ENCODE data around the gene DNAJC12.
"Not testable (repeated sequence)": the region's sequence is repeated elsewhere in the genome, so short reads cannot be mapped to it uniquely, and the experiment has no call there.

DNAJC12 gene

DNA sequence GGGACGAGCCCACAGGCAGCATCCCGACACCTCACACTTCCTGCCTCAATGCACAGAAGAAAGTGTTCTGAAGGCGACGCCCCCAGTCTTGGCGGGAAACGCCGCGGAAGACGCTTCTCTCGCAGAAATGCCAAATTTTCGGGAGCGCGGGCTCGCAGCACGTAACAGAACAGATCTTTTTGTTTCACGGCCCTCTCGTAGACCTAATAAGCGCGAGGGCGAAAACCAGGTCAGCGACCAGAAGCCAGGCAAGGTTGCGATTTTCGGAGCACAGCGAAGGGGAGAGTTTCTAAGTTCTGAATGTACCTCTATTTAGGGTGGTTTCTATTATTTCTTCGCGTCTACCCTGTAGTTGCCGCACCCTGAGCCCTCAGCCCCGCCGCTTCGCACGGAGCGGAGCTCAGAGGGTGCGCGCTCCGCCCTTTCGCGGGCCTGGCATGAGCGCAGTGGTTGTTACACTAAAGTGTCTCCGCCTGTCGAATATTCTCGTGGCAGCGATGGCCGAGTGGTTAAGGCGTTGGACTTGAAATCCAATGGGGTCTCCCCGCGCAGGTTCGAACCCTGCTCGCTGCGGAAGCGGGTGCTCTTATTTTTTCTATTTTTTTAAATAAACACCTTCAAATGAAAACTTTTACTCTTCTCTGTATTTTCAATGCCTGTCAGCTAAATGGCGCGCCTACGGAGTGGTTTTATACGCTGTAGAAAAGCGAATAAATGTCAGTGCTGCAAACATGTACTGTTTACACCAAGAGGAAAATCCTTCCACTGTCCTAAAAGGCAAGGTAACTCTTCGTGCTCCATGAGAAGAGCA, 73.8 kb downstream of the DNAJC12 start:
- Histone ChIP-seq H4K91ac (ENCODE audit: low read depth, low read length, poor library complexity) (no peak overlapping the region), H3K4me3 (ENCODE audit: low read length in 2 of 2) (peak overlapping the region; percentile 74 to 89), H3K27me3 (ENCODE audit: control insufficient read depth in 3 of 3, insufficient read depth in 3 of 3, low read depth in 1 of 3, low read length in 3 of 3) (no peaks in the 10 kb centered on the region), H3K9ac (ENCODE audit: low read depth, low read length, poor library complexity) (no peak overlapping the region), H3K18ac (ENCODE audit: low read length) (peak overlapping the region; percentile 89), H2AFZ (ENCODE audit: low read length) (peak overlapping the region; percentile 99), H3K4ac (ENCODE audit: low read length) (no peak overlapping the region), H2BK120ac (ENCODE audit: low read depth, low read length) (no peak overlapping the region), H4K8ac (ENCODE audit: low read depth, low read length) (no peak overlapping the region), H3K14ac (ENCODE audit: low read length) (no peak overlapping the region), H2AK5ac (ENCODE audit: low read depth, low read length) (no peak overlapping the region), H2BK5ac (ENCODE audit: low read length) (peak overlapping the region; percentile 62), H3K4me1 (ENCODE audit: control insufficient read depth in 2 of 2, insufficient read depth in 1 of 2, low read depth in 1 of 2, low read length in 2 of 2) (peaks cover 0 to 1% of the 10 kb centered on the region in 2 donors), H2BK12ac (ENCODE audit: low read length) (no peak overlapping the region), H3K9me3 (replicated peaks in 1 of 2; ENCODE audit: control insufficient read depth in 2 of 2, insufficient read depth in 1 of 2, low read depth in 1 of 2, low read length in 2 of 2) (peaks cover 0 to 4% of the 10 kb centered on the region in 2 donors), H3K4me2 (ENCODE audit: insufficient read depth, low read length, poor library complexity, severe bottlenecking) (peak overlapping the region; percentile 83), H2BK15ac (ENCODE audit: low read length) (no peak overlapping the region), H3K79me1 (ENCODE audit: low read depth, low read length) (no peaks in the 10 kb centered on the region), H3K36me3 (replicated peaks in 1 of 2; ENCODE audit: control insufficient read depth in 2 of 2, insufficient read depth in 2 of 2, low read length in 2 of 2) (no peaks in the 10 kb centered on the region), H3K27ac (replicated peaks; ENCODE audit: low read length) (peak overlapping the region; percentile 79), H3K23ac (ENCODE audit: low read depth, low read length, poor library complexity) (no peak overlapping the region)
- WGBS, 2 donors (ENCODE audit: extremely low coverage in 2 of 2, insufficient read length in 2 of 2, insufficient replicate concordance in 1 of 2): no CpG with 5 or more reads among the region's 56 CpGs
- peak; percentile 96 for DNase-seq (ENCODE audit: low spot score)

GRCh38 chr10:67763499-67764011, 74.4 kb downstream of the DNAJC12 start:
- no peak overlapping the region for H2BK15ac ChIP-seq (ENCODE audit: low read length)

DNA sequence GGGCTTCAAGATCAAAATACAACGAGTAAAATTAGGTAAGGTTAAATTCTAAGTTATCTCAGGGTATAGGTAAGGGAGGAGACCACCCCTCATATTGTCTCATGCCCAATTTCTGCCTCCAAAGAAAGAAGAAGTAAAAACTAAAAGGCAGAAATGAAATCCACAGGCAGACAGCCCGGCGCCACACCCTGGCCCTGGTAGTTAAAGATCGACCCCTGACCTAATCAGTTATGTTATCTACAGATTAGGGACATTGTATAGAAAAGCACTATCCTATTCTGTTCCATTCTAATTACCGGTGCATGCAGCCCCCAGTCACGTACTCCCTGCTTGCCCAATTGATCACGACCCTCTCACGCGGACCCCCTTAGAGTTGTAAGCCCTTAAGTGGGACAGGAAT, 75.4 kb downstream of the DNAJC12 start:
- not testable (repeated sequence) for H3K4me3 ChIP-seq (ENCODE audit: low read length in 2 of 2); H3K9me3 ChIP-seq (replicated peaks in 1 of 2; ENCODE audit: control insufficient read depth in 2 of 2, insufficient read depth in 1 of 2, low read depth in 1 of 2, low read length in 2 of 2); H3K18ac ChIP-seq (ENCODE audit: low read length); H2BK5ac ChIP-seq (ENCODE audit: low read length); H3K9ac ChIP-seq (ENCODE audit: low read depth, low read length, poor library complexity); H2AK5ac ChIP-seq (ENCODE audit: low read depth, low read length); H3K14ac ChIP-seq (ENCODE audit: low read length); DNase-seq (ENCODE audit: low spot score); H2BK15ac ChIP-seq (ENCODE audit: low read length); H3K4ac ChIP-seq (ENCODE audit: low read length); H4K8ac ChIP-seq (ENCODE audit: low read depth, low read length); H4K91ac ChIP-seq (ENCODE audit: low read depth, low read length, poor library complexity); H2BK12ac ChIP-seq (ENCODE audit: low read length); H3K27ac ChIP-seq (replicated peaks; ENCODE audit: low read length); H3K23ac ChIP-seq (ENCODE audit: low read depth, low read length, poor library complexity); H2AFZ ChIP-seq (ENCODE audit: low read length); H3K36me3 ChIP-seq (replicated peaks in 1 of 2; ENCODE audit: control insufficient read depth in 2 of 2, insufficient read depth in 2 of 2, low read length in 2 of 2); H3K79me1 ChIP-seq (ENCODE audit: low read depth, low read length); H3K4me1 ChIP-seq (ENCODE audit: control insufficient read depth in 2 of 2, insufficient read depth in 1 of 2, low read depth in 1 of 2, low read length in 2 of 2); H3K4me2 ChIP-seq (ENCODE audit: insufficient read depth, low read length, poor library complexity, severe bottlenecking); H3K27me3 ChIP-seq (ENCODE audit: control insufficient read depth in 3 of 3, insufficient read depth in 3 of 3, low read depth in 1 of 3, low read length in 3 of 3); H2BK120ac ChIP-seq (ENCODE audit: low read depth, low read length)
- no CpG with 5 or more reads among the region's 9 CpGs for WGBS, 2 donors (ENCODE audit: extremely low coverage in 2 of 2, insufficient read length in 2 of 2, insufficient replicate concordance in 1 of 2)

More at GRCh38 chr10:67763499-67764011, 74.4 kb downstream of the DNAJC12 start:
- Histone ChIP-seq H3K4me1 (ENCODE audit: control insufficient read depth in 2 of 2, insufficient read depth in 1 of 2, low read depth in 1 of 2, low read length in 2 of 2) (peaks cover 0 to 1% of the 10 kb centered on the region in 2 donors), H2BK5ac (ENCODE audit: low read length) (peak overlapping the region; percentile 62), H3K4ac (ENCODE audit: low read length) (no peak overlapping the region), H3K9me3 (replicated peaks in 1 of 2; ENCODE audit: control insufficient read depth in 2 of 2, insufficient read depth in 1 of 2, low read depth in 1 of 2, low read length in 2 of 2) (peaks cover 0 to 4% of the 10 kb centered on the region in 2 donors), H3K9ac (ENCODE audit: low read depth, low read length, poor library complexity) (peak overlapping the region; percentile 65), H4K91ac (ENCODE audit: low read depth, low read length, poor library complexity) (no peak overlapping the region), H3K14ac (ENCODE audit: low read length) (no peak overlapping the region), H3K27me3 (ENCODE audit: control insufficient read depth in 3 of 3, insufficient read depth in 3 of 3, low read depth in 1 of 3, low read length in 3 of 3) (no peaks in the 10 kb centered on the region), H2BK12ac (ENCODE audit: low read length) (no peak overlapping the region), H3K23ac (ENCODE audit: low read depth, low read length, poor library complexity) (no peak overlapping the region), H3K36me3 (replicated peaks in 1 of 2; ENCODE audit: control insufficient read depth in 2 of 2, insufficient read depth in 2 of 2, low read length in 2 of 2) (no peaks in the 10 kb centered on the region), H2AFZ (ENCODE audit: low read length) (peak overlapping the region; percentile 99), H3K79me1 (ENCODE audit: low read depth, low read length) (no peaks in the 10 kb centered on the region), H2AK5ac (ENCODE audit: low read depth, low read length) (no peak overlapping the region), H2BK120ac (ENCODE audit: low read depth, low read length) (no peak overlapping the region), H3K27ac (replicated peaks; ENCODE audit: low read length) (no peak overlapping the region), H4K8ac (ENCODE audit: low read depth, low read length) (no peak overlapping the region), H3K4me2 (ENCODE audit: insufficient read depth, low read length, poor library complexity, severe bottlenecking) (peak overlapping the region; percentile 83), H3K4me3 (ENCODE audit: low read length in 2 of 2) (peak overlapping the region; percentile 74), H3K18ac (ENCODE audit: low read length) (peak overlapping the region; percentile 91)
- no CpG with 5 or more reads among the region's 22 CpGs for WGBS, 2 donors (ENCODE audit: extremely low coverage in 2 of 2, insufficient read length in 2 of 2, insufficient replicate concordance in 1 of 2)
- peak; percentile 57 for DNase-seq (ENCODE audit: low spot score)

- WGBS, 2 donors (ENCODE audit: extremely low coverage in 2 of 2, insufficient read length in 2 of 2, insufficient replicate concordance in 1 of 2): no CpG with 5 or more reads among the region's 7 CpGs
- Histone ChIP-seq H3K4ac (ENCODE audit: low read length) (no peak overlapping the region), H3K36me3 (replicated peaks in 1 of 2; ENCODE audit: control insufficient read depth in 2 of 2, insufficient read depth in 2 of 2, low read length in 2 of 2) (no peaks in the 10 kb centered on the region), H3K27me3 (ENCODE audit: control insufficient read depth in 3 of 3, insufficient read depth in 3 of 3, low read depth in 1 of 3, low read length in 3 of 3) (peaks cover 0 to 3% (median 0%) of the 10 kb centered on the region in 3 experiments), H3K18ac (ENCODE audit: low read length) (no peak overlapping the region), H4K91ac (ENCODE audit: low read depth, low read length, poor library complexity) (no peak overlapping the region), H2AFZ (ENCODE audit: low read length) (no peak overlapping the region), H3K14ac (ENCODE audit: low read length) (no peak overlapping the region), H3K27ac (replicated peaks; ENCODE audit: low read length) (no peak overlapping the region), H3K4me1 (ENCODE audit: control insufficient read depth in 2 of 2, insufficient read depth in 1 of 2, low read depth in 1 of 2, low read length in 2 of 2) (peaks cover 0 to 1% of the 10 kb centered on the region in 2 donors), H2AK5ac (ENCODE audit: low read depth, low read length) (no peak overlapping the region), H3K9me3 (replicated peaks in 1 of 2; ENCODE audit: control insufficient read depth in 2 of 2, insufficient read depth in 1 of 2, low read depth in 1 of 2, low read length in 2 of 2) (peaks cover 0 to 4% of the 10 kb centered on the region in 2 donors), H3K4me2 (ENCODE audit: insufficient read depth, low read length, poor library complexity, severe bottlenecking) (no peak overlapping the region), H3K23ac (ENCODE audit: low read depth, low read length, poor library complexity) (no peak overlapping the region), H2BK15ac (ENCODE audit: low read length) (no peak overlapping the region), H3K9ac (ENCODE audit: low read depth, low read length, poor library complexity) (no peak overlapping the region), H4K8ac (ENCODE audit: low read depth, low read length) (no peak overlapping the region), H2BK5ac (ENCODE audit: low read length) (no peak overlapping the region), H2BK12ac (ENCODE audit: low read length) (no peak overlapping the region), H3K79me1 (ENCODE audit: low read depth, low read length) (no peaks in the 10 kb centered on the region), H3K4me3 (ENCODE audit: low read length in 2 of 2) (no peak overlapping the region), H2BK120ac (ENCODE audit: low read depth, low read length) (no peak overlapping the region)
- DNase-seq (ENCODE audit: low spot score): no peak
Observed at GRCh38 chr10:67760272-67760671, 77.7 kb downstream of the DNAJC12 start.
